HG02884 (cell line): ENCODE data around the gene GTPBP2.
A peak's percentile ranks its signal among the peaks of the same experiment; 100 is the strongest.
"Not testable (repeated sequence)": the region's sequence is repeated elsewhere in the genome, so short reads cannot be mapped to it uniquely, and the experiment has no call there.

Experiments used
- ATAC-seq: cut with Tn5 transposase; IDR thresholded peaks from one replicate; pipeline ENCODE4 v1.9.1; 2021; ENCODE audit warnings: mild to moderate bottlenecking, moderate library complexity; ENCODE audit not compliant: unreplicated experiment

GTPBP2 gene

GRCh38 chr6:43662948-43663347 lies 33.9 kb upstream of the GTPBP2 start:
- not testable (repeated sequence) for ATAC-seq

DNA sequence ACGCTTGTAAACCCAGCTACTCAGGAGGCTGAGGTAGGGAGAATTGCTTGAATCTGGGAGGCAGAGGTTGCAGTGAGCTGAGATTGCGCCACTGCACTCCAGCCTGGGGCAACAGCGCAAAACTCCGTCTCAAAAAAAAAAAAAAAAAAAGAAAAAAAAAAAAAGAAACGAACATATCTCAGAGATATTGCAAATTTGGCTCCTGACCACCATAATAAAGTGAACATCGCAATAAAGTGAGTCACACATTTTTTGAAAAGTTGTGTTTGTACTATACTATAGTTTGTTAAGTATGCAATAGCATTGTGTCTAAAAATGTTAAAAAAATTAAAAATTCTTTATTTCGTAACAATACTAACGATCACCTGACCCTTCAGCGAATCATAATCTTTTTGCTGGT lies 29.1 kb upstream of the GTPBP2 start:
- ATAC-seq = no peak

- no peak for ATAC-seq
These were observed 28.2 kb upstream of the GTPBP2 start for GRCh38 chr6:43657221-43657802.

DNA sequence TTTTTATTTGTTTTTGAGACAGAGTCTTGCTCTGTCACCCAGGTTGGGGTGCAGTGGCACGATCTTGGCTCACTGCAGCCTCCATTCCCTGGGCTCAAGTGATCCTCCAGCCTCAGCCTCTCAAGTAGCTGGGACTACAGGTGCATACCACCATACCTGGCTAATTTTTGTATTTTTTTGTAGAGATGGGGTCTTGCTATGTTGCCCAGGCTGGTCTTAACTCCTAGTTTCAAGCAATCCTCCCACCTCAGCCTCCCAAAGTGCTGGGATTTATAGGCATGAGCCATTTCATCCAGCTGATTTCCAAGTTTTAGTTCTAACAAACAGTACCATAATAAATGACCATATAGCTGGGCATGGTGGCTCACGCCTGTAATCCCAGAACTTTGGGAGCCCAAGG lies 23.8 kb upstream of the GTPBP2 start:
- ATAC-seq = not testable (repeated sequence)

GRCh38 chr6:43648248-43648647 lies 19.2 kb upstream of the GTPBP2 start:
- no peak for ATAC-seq

- ATAC-seq = no peak
These were observed 18.5 kb upstream of the GTPBP2 start for GRCh38 chr6:43647613-43648012.

- no peak for ATAC-seq
These were observed 16.5 kb upstream of the GTPBP2 start for GRCh38 chr6:43645613-43645964.

- peak; percentile 57 for ATAC-seq
These were observed 16.0 kb upstream of the GTPBP2 start, which contains the start of gene RSPH9 for GRCh38 chr6:43644940-43645612. Gene RSPH9, plus strand, starts transcription at chr6:43645036. Its CDS starts 63 bp downstream, at chr6:43645099.

- no peak for ATAC-seq
These were observed 11.1 kb upstream of the GTPBP2 start for GRCh38 chr6:43639984-43640800.

DNA sequence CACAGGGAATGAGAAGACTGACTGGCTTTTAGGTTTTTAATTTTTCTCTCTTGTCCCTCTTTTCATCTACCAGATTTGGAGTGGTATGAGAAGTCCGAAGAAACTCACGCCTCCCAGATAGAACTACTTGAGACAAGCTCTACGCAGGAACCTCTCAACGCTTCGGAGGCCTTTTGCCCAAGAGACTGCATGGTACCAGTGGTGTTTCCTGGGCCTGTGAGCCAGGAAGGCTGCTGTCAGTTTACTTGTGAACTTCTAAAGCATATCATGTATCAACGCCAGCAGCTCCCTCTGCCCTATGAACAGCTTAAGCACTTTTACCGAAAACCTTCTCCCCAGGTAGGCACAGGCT lies 7.2 kb upstream of the GTPBP2 start:
- ATAC-seq = no peak

GRCh38 chr6:43635387-43636307 lies 6.6 kb upstream of the GTPBP2 start, which contains the start of gene MAD2L1BP:
Gene MAD2L1BP, plus strand, starts transcription at chr6:43635840. Its CDS starts 36 bp downstream, at chr6:43635876.
- peak; percentile 87 for ATAC-seq

DNA sequence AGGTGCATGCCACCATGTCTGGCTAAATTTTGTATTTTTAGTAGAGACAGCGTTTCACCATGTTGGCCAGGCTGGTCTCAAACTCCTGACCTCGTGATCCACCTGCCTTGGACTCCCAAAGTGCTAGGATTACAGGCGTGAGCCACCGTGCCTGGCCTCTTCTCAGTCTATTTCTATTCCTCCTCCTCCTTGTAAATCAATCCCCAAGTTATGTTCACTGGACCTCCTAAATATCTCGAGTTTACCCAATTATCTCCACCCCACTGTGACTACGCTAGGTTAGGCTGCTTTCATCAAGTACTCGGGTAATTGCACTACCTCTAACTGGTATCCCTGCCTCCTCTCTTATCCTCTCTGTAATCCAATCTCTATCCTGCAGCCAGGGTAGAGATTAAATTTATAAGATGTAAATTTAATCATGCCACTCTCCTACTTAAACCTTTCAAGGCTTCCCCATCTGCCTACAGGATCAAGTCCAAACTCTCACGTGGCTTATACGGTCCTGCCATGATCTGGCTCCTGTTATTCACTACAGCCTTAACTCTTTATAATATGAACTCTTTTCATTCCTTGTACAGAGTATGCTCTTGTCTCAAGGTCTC lies 5.7 kb upstream of the GTPBP2 start:
- no peak for ATAC-seq

- not testable (repeated sequence) for ATAC-seq
These were observed 3.9 kb upstream of the GTPBP2 start for GRCh38 chr6:43633002-43633401.

DNA sequence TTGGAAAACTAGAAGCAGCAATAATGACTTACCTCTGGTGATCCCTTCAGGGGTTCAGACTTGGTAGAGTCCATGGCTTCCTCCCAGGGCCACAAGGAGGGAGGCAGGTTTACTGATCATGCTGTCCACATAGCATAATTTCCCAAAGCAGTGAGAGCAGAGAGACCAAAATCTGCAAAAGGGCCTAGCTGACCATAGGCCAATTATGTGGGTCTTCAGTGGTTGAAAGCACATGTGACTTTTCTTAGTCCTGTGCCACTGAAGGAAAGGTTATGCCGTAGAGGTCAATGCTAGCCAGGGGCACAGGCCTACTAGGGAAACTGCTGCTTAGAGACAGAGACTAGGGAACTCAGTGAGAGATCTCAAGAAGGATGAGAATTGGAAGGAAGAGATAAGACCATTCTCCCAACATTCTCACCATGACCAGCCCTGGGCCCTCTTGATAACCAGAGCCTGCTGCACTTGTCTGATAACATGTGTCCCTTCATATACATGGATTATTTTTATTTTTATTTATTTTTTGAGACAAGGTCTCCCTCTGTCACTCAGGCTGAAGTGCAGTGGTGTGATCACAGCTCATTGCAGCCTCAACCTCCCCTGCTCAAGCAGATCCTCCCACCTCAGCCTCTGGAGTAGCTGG lies 2.0 kb upstream of the GTPBP2 start:
- no peak for ATAC-seq

DNA sequence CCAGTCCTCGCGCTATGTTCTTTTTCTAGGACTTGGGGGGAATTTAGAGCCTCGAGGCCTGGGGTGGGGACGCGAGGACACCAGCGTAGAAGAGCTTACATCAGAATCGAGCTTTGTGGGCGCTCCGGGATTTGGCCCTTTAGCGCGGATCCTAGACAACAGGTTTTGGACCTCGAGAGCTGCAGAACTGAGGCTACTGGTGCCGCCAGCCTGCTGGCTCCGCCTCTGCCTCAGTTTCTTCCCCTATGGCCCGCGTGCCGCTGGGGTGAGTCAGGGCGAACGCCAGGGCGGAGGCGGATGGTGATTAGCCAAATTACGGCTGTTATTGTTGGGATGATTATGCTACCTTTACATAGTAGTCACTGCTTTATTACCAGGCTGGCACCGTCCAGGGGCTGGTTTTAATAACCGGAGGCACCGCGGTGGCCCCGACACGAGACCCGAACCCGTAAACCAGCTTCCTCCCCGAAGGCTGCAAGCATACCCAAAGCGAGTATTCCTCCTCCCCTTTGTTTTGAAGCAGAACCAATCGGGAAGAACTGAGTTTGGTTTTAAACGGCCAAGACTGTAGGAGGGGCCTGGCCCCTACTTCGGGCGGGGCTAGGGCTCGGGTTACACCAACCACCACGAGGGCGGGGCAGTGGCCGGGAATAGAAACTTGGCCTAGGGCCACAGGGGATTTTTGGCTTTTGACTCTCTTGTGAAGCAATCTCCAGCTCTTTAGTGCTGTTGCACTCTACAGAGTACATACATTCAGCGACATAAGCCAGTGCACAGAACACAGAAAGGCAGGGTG lies 639 bp upstream of the GTPBP2 start:
- ATAC-seq = peak; percentile 64

- ATAC-seq = peak; percentile 7
These were observed 516 bp downstream of the GTPBP2 start for GRCh38 chr6:43628393-43629103.

GRCh38 chr6:43627008-43627825 lies 1.8 kb downstream of the GTPBP2 start:
- ATAC-seq = no peak
